Measurements from ENCODE around the gene SLC25A29.
"Not testable (repeated sequence)": the region's sequence is repeated elsewhere in the genome, so short reads cannot be mapped to it uniquely, and the experiment has no call there.

Gene SLC25A29

DNA sequence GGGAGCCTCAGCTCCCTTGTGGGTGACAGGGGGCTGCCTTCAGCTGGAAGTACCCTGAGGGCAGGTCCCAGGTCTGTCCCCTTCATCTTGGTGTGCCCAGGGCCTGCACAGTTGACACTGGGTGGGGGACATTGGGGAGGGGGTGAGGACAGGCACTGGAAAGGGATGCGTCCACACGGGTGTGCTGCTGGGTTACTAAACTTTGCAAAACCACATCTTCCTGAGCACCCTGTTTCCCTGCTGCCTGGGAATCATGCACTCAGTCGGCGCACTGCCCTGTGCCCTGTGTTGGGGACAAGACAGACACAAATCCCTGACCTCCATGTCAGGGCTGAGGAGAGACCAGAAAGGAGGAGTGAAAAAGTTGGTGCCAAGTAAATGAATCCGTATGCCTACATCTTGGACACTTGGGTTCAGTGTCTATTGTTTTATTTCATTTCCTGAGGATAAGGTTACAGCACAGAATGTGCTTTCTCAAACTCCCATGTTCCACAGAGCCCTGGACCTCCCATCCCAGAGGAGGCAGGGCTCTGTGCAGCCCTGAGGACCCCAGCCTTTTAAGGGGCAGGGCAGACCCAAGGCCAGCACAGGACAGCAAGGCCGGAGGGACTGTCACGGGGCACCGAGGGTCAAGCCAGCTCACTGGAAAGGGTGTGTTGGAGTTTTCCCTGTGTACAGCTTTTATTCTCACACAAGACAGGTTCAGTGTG is 2.9 kb upstream of the SLC25A29 start:
- no peak for DNase-seq

DNA sequence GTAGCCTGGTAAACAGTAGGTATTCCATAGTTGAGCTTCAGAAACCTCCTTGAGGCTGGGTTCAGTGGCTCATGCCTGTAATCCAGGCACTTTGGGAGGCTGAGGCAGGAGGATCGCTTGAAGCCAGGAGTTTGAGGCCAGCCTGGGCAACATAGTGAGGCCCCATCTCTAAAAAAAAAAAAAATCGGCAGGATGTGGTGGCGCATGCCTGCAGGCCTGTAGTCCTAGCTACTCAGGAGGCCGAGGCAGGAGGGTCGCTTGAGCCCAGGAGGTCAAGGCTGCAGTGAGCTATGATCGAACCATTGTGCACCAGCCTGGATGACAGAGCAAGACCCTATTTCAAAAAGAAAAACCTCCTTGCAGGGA is 2.2 kb upstream of the SLC25A29 start:
- not testable (repeated sequence) for DNase-seq

DNA sequence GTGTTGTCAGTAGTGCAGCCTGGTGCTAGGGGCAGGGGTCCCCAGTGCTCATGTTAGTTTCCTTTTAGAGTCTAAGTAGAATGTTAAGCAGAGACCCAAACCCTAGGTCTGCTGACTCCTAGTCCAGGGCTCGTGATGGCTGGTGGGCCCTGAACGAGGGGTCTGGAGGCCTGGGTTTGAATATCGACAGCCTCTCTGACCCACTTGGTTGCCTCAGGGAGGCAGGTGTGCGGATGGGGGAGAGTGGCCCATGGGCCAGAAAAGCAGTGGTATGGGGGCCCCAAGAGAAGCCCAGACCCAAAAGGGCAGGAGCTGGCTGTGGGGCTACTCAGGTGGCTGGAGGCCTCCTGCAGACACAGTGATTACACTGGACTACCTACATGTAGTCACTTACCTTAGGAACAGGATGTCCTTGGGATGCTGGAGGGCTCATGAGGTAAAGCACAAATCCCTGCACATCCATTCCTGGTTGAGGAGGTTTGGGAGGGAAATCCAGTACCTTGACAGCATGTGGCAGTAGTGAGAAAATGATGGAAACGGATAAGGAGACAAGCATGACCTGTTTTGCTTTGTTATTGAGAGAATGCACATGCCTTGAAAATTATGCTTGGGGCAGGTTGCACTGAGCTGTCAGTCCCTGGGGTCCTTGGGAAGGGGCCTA is 1.7 kb upstream of the SLC25A29 start:
- DNase-seq = no peak

DNA sequence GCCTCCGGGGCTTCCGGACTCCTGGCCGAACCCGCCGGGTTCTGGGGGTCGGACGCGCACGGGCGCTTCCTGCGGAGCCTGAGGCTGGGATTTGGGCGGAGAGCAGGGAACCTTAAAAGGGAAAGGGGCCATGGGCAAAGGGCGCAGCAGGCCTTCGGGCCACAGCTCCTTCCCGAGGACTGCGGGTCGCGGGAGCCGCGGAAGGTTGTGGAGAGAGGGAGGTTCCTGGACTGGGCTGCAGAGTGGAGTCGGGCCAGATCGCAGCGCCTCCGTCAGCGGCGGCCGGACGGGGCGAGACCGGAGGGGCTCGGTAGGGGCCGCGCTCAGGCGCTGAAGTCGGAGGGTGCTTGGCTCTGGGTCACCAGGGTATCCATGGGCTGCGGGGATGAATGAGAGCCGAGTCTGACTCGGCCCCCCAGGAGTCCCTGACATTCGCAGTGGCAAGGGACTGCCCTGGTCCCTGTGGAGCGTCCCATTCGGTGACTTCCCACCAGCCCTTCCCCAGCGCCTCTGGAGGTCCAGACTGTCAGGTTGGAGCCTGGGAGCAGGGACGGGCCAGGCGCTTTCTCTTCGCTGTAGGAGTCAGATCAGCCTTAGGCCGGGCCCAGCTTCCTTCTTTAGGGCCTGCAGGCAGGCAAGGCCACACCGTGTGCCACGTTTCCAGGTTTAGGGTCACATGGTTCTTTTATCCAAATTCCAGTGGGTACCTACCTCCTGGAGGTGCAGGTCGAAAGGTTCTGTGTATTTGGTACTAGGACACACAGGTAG is 938 bp upstream of the SLC25A29 start:
- no peak for DNase-seq

DNA sequence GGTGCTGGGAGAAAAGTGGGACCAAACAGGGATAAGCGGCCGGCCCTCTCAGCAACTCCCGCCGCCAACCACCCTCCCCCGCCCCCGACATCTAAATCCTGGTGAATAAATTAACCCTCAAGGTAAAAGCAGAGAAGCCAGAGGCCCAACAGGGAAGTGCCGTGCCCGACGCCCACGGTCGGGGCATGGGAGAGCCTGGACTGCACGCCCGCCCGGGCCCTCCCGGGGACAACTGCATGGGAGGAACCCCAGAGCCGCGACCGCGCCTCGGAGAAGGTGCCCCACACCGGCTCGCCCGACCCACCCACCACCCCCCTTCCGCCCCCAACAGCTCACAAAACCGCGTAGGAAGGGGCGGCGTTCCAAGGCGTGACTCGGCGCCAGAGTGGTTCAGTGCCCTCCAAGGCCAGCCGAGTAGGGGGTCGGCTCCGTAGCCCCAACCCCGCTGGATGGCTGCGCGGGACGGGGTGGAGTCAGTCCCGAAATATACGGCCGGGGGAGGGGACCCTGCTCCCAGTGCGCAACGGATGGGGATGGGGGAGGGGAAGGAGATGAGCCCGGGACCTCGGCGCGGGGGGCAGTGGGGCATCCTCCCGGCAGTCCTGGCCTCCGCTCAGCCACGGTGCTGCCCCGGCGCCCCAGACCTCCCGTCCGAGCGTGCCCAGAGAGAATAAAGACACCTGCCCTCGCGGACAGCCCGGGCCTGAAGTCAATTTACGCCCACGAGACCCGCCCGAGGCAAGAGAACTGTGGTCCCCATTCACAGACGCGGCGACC is 732 bp downstream of the SLC25A29 start:
- no peak for DNase-seq

DNA sequence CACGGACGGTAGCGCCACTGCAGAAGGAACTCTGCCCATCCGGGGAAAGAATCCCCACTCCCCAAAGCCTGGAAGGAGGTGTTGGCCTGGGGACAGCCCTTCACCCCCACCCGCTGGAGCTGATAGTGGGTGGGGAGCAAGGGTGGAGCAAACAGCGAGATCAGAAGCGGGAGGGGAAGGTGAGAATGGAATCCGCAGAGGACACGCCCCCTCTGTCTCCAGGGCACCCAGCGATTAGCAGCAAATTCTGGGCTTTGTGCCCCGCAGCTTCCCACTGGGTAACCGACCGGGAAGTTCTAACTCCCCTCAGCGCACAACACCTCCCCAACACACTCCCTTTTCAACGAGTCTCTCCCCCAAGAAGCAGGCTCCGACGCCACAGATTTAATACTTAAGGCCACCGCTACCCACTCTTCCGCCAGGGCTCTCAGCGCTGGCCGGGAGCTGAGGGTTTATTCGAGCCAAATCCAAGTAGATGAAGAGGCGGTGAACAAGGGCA is 1.4 kb downstream of the SLC25A29 start:
- DNase-seq = no peak

DNA sequence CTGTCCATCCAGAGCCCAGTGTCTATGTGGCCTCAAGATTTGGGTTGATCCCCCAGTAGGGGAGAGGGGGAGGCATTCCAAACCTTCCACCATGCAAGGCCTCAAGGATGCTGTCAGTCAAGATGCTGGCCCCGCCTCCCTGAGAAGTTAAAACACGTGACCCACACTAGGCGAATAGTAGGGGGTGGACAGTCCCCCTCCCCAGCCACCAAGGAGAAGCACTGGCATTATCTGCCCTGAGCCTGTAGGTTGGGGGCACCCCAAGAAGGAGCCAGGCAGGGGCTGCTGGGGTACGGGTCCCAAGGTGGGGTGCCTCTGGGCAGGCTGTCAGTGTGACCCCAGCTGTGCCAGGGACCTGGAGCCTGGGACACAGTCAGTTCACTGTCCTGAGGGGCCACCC is 2.3 kb downstream of the SLC25A29 start:
- DNase-seq = no peak

DNA sequence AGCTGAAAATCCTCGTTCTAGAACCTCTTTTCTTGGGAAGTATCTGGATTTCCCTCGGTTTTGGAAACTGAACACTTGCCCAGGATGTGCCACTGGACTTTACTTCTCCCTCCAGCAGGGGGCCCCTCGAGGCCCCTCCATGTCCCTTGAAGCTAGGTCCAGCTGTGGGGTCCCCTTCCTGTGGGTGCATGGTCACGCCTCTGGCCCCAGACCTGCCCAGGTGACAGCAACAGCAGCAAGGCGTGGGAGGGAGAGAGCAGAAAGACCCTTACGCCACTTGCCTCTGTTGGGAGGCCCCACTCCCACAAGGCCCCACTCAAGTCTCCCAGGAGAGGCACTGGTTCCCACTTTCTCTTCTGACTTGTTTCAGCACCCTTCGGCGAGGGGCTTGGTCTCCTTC is 3.1 kb downstream of the SLC25A29 start:
- DNase-seq = peak; percentile 21

DNA sequence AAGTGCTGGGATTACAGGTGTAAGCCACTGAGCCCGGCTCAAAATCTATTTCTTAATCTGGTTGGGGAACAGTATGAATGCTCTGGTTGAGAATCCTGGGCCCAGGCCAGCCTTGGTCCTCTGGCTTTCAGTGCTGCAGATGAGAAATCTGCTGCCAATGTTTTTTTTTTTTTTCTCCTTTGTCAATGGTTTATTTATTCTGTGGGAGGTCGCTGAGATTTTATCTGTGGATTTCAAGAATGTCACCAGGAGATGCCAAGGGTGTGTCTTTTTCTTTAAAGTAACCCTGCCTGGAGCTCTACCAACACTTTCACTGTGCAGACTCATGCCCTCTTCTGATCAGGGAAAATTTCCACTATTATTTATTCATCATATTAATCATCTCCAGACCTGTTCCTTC is 3.6 kb downstream of the SLC25A29 start:
- no peak for DNase-seq

DNA sequence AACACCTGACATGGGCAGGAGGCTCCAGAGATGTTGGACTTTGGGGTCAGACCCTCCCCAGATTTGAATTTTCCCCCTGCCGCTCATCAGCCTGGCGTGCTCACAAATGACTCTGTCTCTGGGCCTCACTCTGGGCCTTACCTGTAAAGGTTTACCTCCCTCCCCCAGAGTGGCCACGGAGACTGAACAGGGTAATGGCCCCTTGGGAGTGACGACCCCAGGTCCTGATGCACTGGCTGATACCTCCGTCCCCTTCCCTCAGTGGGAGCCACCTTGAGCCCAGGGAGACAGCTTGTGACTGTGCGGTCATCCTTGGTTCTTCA is 7.0 kb downstream of the SLC25A29 start:
- no peak for DNase-seq

DNA sequence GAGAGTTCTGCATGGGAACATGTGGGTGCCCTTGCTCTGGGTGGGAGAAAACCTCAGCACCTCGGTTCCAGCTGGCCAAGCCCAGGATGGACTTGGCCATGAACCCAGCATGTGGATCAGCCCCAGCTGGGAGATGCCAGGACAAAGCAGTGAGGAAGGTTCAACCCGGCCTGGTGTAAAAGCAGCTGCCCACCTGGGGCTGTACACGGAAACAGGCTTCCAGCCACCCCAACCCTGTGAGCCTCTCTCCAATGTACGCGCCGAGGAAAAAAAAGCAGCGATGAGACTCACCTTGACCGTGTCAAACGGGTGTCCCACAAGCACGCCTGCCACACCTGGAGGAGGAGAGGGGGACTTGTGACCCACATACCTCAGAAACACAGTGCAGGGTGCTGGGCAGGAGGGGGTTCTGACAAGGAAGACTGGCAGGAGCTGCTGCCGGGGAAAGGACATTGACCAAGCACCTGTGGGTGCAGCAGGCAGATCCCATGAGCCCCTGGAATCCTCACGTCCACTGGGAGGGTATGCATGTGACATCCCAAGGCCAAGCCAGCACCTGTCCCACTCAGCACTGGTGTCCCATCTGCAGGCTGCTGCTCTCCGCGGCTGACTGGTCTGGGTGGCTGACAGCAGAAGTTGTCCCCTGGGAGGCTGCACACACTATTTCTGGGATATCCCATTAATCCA is 7.5 kb downstream of the SLC25A29 start:
- no peak for DNase-seq

DNA sequence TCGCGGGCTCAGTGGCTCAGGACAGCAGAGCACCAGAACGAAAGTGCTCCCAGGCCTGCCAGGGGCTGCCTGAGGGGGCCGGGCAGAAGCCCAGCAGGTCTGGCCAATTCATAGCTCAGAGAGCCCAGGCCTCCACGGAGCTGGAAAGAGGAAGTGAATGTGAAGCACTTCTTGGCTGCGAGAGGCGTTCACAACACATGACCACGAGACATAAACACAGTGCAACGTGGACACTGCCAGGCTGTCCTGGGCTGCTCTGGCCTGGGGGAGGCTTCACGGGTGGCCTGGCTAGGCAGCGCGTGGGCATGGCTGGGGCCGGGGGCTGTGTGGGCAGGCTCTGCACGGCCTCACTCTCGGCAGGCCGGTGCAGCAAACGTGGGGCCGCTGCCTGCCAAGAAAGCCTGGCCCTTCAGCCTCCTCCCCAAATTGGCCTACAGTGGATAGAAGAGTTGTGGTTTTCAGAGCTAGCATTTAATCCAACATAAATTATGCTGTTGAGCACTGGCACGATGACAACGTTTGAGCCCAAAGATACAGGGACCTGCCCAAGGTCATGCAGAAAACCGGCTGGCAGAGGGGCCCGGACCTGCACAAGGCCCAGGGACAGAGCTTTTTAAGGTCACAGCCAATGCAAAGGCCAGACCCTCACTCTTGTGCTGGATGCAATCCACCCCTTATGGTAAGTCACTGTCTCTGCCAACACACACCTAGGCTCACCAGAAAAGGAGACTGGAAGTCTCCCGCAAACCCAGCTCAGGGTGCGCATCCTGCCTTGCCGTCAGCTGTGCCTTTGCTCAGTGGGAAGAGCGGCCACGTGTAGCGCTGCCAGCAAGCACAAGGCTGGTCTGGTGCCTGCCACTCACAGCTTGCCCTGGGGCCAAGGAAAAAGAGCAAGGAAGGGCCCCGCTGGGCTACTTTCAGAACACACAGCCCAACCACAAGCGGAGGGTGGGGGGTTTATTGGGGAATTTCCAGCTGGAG is 8.6 kb downstream of the SLC25A29 start:
- DNase-seq = no peak

DNA sequence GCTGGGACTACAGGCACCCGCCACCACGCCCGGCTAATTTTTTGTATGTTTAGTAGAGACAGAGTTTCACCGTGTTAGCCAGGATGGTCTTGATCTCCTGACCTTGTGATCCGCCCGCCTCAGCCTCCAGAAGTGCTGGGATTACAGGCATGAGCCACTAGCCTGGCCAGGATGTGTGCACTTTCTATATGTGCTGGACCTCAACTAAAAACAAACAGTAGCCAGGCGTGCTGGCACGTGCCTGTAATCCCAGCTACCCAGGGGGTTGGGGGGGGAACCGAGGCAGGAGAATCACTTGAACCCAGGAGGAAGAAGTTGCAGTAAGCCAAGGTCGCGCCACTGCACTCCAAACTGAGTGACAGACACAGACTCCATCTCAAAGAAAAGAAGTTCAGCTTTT is 9.5 kb downstream of the SLC25A29 start:
- DNase-seq = not testable (repeated sequence)

DNA sequence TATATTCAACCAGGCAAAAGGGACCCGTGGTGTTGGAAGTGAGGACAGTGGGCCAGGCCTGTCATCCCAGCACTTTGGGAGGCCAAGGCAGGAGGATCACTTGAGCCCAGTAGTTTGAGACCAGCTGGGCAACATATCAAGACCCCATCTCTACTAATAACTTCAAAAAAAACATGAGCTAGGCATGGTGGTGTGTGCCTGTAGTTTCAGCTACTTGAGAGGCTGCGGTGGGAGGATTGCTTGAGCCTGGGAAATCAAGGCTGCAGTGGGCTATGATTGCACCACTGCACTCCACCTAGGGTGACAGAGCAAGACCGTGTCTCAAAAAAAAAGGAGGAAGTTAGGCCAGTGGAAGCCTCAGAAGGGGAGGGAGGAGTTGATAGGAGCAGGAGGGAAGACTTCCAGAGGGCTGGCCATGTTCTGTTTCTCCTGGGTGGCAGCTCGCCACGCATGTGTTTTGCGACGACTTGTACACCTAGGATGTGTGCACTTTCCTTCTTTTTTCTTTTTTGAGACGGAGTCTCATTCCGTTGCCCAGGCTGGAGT is 10.1 kb downstream of the SLC25A29 start:
- DNase-seq = no peak

DNA sequence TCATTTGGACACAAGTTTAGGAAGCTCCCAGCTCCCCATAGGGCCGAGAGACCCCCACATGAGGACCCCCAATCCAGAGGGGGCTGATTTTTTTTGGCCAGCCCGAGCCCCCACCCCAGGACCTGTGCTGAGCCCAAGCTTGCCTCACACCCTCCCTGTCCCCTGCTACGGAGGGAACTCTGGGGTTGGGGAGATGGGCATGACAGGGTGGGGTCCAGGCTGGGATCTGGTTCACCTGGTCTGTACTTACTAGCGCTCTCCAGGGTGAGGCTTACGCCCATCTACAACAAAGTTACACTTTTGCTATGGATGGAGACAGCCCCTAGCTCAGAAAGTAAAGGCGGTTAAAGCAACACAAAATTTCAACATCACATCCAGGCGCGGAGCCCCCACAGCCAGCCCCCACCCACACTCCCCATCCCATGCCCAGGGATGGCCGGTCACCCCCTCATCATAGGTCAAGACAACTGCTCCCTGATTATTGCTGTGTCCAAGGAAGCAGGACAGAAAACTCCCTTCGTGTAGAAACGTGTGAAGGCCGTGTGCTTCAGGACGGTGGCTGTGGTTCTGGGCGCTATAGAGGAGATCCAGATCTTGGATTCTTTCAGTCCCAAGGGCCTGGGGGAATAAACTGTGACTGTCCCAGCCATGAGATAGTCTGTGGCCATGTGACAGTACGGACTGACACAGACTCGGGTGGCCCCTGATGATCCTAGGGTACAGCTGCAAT is 10.7 kb downstream of the SLC25A29 start:
- no peak for DNase-seq

DNA sequence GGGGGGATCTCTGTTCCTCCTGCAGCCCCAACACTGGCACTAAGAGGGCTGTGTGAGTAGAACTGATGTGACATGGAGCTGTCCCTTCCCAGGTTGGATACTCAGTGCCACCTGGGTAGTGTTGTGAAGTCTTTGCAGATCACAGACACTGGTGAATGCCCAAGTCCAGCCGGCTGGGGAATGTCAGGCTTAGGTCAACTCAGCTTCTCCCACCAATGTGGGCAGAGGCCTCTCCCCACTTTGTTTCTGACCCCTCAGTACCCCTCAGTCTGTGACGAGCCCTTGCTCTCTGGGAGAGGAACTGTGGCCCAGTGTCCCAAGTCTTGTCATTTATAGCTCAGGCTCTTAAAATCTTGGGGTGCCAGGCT is 11.3 kb downstream of the SLC25A29 start:
- no peak for DNase-seq

DNA sequence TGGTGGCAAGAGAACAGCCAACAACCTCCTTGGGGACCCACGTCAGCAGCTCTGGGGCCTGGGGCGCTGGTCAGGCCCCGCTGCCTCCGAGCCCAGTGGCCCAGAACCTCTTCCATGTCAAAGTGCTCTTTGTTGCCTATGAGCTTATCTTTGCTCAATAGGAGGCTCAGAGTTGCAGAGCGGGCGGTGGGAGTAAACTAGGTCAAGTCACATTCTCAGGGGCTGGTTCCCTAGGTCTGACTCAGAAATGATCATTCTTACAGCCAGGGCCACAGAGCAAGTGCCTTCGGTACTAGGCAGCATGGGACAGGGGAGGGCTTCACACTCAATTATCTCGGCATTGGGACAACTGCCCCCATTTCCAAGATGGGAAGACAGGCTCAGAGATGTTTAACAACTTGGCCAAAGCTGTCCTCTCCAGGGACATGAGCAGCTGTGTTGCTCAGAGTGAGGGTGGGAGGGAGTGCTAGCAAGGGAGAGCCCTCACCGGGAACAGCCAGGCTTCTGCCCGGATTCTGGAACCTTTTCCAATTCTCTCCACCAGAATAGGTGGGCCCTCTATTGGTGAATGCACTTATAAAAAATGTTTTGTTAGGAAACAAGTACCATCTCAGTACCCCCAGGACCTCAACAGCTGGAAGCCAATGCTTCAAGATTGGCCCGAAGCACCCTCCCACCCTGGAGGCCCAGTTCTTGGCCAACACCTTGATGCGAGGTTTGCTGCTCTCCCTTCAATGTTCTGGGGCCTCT is 11.9 kb downstream of the SLC25A29 start:
- DNase-seq = no peak

DNA sequence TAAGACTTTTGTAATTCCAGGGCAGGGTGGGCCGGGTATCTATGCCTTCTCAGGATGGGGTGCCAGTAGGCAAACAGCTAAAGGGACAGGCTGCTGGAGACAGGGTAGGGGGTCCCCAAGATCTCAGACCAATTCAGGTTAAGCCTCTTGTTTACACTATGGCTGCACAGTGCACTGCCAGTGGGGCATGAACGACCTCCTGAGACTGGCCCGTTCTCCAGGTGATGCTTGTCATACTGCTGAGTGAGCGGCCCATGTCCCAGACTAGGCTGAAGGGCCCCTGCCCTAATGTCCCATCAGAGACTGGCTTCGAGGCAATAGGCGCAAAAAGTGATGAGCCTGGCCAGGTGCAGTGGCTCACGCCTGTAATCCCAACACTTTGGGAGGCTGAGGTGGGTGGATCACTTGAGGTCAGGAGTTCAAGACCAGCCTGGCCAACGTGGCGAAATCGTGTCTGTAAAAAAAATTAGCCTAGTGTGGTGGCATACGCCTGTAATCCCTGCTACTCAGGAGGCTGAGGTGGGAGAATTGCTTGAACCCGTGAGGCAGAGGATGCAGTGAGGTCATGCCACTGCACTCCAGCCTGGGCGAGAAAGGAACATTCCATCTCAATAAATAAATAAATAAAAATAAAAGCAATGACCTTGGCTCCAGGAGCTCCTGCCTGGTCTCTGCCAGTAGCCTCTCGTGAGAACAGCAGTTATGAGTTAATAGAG is 12.6 kb downstream of the SLC25A29 start:
- no peak for DNase-seq

Measured in activated CD4-positive, alpha-beta T cell treated with anti-CD3 and anti-CD28 coated beads, Interleukin-10, Interleukin-2, amounts not matched to agents 100 ng/mL and 50 ng/mL, durations not matched to agents 16 hours and 8 hours (primary cell).